OCI-M2 (cell line): Measurements from ENCODE around the gene GTF3C4.

Source experiments
- DNase-seq: peaks from one replicate; lab custom pipeline; 2025; ENCODE audit not compliant: unreplicated experiment; lab: John Stamatoyannopoulos, UW

Gene GTF3C4

DNA sequence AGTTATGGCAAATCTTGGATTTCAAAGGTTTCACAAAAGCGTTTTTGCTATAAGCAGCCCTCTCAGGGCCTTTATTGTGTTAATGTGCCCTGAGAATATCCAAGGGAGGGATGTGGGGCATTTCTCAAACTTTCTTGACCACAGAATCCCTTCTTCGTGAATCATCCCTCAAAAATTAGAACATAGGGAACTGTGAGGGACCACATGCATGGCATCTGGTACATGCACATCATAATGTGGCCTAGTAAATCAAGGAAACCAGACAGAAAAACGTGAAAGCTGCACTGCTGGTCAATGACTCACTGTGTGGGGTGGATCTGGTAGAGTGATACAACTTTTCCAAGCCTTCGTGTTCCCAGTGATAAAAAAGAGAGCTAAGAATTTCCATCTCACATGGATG is 22.9 kb upstream of the GTF3C4 start:
- no peak for DNase-seq

DNA sequence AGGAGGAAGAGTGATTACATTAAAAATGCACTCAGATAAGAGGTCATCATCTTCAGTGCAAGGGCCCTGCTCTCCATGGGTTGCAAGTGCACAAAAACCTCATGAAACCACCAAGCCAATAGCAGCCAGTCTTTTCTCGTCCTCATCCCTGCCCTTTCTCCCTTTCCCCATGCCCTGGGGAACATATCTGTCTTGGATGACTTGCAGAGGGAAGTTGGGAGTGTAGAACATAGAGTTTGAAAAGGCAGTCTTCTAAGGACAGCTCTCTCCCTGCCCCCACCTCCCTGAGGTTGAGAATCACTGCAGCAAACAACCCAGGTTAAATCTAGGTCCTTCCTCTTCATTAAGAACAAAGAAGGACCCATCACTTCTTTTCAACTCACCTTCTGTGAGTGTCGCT is 22.5 kb upstream of the GTF3C4 start:
- DNase-seq, result no peak

- no peak for DNase-seq
These were observed 22.0 kb upstream of the GTF3C4 start for GRCh38 chr9:132648283-132648682.

DNA sequence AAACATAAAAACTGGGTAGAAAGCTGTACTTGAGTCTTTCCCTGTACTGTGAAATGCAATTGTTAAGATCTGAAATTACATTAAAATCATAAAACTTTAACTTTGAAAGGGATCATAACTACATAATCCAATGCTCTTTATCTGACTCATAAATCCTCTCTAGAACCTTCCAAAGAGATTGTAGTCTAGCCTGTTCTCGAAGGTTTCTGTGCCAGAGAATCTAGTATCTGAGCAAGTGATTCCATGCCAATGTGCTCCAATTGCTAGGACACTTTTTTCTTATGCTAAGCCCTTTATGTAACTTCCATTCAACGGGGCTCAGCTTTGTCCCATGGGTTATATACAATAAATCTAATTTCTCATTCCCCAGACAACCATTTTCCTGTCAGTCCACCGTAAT is 21.6 kb upstream of the GTF3C4 start:
- DNase-seq, result no peak

GRCh38 chr9:132651259-132651658 is 19.0 kb upstream of the GTF3C4 start:
- DNase-seq, result no peak

DNA sequence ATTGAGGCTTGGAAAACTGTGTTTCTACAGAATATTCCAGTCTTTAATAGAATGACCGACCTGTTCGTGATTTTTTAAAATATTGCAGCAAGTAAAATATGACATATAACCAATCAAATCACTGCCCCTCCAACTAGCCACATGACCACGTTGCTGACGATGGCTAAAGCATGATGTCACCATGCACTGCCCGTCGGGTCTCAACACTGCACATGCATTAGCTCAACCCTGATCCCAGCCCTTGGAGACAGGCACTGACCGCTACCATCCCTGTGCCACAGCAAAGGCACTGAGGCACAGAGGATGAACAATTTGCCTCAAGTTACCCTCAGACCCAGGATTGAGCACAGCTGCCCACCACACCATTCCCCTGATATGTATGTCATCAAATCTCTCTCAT is 14.0 kb upstream of the GTF3C4 start:
- DNase-seq, result no peak

GRCh38 chr9:132662152-132662945 is 7.9 kb upstream of the GTF3C4 start:
- DNase-seq, result no peak

DNA sequence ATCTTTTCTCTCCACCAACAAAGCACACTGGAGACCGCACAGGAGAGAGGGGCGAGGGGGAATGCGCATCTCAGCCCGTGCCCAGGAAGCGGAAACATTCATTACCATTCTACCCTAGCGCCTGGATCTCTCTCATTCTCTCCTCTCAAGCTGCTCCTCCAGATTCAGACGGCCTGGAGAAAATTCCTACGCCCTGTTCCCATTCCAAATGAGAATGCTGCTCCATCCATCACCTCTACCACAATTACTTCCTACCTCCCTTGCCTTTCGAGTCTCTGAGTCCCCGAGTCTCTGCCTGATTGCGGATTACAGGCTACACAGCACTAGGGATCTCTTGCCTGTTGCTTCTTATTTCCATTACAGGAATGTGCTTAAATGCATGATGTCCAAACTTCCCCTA is 7.1 kb upstream of the GTF3C4 start:
- no peak for DNase-seq

DNA sequence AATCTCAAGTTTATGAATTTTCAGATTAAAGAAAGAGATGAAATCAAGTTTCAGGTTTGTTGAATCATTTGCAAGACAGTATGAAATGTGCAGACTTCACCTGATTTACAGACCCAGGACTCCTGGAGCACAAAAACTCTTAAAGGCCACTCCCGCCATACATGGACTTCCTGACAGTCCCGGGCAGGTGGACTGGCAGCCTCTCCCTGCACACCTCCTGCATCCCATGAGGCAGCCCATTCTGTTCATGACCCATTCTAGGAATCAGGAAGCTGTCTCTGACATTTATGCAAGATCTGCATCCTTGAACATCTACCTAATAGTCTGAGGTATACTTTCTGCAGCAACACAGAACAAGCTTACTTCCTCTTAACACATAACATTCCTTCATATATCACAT is 6.4 kb upstream of the GTF3C4 start:
- no peak for DNase-seq

GRCh38 chr9:132669319-132669697 is 956 bp upstream of the GTF3C4 start:
- no peak for DNase-seq

GRCh38 chr9:132669698-132670456 is 387 bp upstream of the GTF3C4 start, which contains the start of gene DDX31:
TSS of gene DDX31 (minus strand) at chr9:132669983. CDS start at chr9:132669934, 49 bp downstream.
- DNase-seq, result no peak

DNA sequence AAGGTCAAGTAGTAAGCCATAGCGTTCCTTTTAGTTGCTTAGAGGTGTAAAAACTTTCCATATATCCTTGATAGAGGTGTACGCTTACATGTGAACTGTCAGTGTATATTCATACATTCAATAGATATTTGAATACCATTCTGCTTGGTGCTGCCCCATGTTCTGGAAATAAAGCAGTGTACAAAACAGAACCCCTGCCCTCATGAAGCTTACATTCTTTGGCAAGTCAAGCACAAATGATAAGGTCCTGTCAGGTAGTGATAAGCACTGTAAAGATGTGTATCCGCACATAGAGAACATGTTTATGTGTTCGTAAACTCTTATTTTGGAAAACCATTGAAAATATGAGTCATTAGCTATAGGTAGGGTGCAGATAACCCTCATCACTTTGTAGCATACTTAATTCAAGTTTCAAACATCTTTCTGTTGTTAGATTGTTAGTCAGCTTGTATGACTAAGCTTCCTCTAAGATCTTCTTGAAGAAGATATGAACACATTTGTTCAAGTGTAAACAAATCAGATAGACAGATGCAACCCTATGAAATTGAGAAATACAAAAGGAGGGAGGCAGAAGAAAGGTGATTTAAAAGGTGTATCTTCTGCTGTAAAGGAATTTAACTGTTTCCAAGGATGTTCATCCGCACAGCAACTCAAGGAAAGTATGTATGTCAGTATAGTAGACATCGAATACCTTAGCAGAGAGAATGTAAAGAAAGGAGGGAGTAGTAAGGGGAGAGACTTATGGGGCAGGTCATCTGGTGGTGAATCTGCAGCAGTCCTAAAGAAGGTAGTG is 1.6 kb downstream of the GTF3C4 start:
- no peak for DNase-seq

GRCh38 chr9:132672413-132672690 is 2.1 kb downstream of the GTF3C4 start:
- no peak for DNase-seq

- DNase-seq, result no peak
These were observed 3.1 kb downstream of the GTF3C4 start for GRCh38 chr9:132673355-132673754.

GRCh38 chr9:132674485-132674884 is 4.2 kb downstream of the GTF3C4 start:
- DNase-seq, result no peak

- no peak for DNase-seq
These were observed 7.7 kb downstream of the GTF3C4 start for GRCh38 chr9:132677976-132678375.

GRCh38 chr9:132679946-132680625 is 9.8 kb downstream of the GTF3C4 start:
- DNase-seq, result no peak

GRCh38 chr9:132681561-132681960 is 11.3 kb downstream of the GTF3C4 start:
- no peak for DNase-seq

GRCh38 chr9:132683873-132684272 is 13.6 kb downstream of the GTF3C4 start:
- DNase-seq, result no peak

DNA sequence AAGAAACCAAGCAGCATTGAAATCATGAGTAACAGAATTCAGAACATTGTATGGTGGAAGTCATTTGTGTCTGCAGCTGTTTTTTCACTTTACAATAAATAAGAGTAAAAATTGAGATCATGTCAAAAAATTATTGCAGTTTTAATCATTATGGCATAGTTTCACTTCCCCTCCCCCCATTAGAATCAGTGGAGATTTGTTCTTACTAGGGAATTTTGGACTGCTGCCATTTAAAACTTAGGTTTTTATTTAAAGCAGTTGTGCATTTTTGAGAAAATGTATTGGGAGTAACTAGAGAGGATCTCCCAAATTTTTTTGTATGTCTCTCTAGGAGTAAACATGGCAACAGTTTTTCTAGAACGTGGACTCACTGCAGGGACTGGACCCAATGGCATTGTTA is 20.4 kb downstream of the GTF3C4 start:
- DNase-seq, result no peak

GRCh38 chr9:132694144-132694543 is 23.9 kb downstream of the GTF3C4 start:
- no peak for DNase-seq
